HG02840 (cell line): Measurements from ENCODE around the gene CTTN.

ENCODE experiments used
- ATAC-seq: cut with Tn5 transposase; IDR thresholded peaks from one replicate; pipeline ENCODE4 v1.9.1; 2021; ENCODE audit warnings: mild to moderate bottlenecking, moderate library complexity, moderate number of reproducible peaks; ENCODE audit not compliant: unreplicated experiment, low FRiP score

Gene CTTN

GRCh38 chr11:70423523-70424505 lies 25.5 kb downstream of the CTTN start:
- no peak for ATAC-seq

- ATAC-seq = no peak
These were observed 26.5 kb downstream of the CTTN start for GRCh38 chr11:70424765-70425344.

DNA sequence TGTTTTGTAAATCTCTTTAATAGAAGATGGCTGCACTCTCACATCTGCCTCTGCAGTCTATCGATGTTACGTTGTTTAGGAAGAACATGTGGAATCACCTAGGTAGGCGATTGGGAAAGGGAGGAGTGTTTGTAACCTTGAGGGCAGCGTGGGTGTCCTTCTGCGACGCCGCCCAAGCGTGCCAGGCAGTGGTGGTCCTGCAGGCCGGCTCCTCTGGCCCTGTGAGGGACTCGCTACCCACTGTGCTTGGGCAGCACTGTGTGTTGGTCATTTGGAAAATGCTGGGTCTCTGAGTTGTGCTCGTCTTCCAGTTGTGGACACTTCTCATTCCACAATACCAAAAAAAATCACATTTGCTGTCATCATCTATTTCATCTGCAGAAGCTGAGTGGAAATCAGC lies 29.1 kb downstream of the CTTN start:
- no peak for ATAC-seq

DNA sequence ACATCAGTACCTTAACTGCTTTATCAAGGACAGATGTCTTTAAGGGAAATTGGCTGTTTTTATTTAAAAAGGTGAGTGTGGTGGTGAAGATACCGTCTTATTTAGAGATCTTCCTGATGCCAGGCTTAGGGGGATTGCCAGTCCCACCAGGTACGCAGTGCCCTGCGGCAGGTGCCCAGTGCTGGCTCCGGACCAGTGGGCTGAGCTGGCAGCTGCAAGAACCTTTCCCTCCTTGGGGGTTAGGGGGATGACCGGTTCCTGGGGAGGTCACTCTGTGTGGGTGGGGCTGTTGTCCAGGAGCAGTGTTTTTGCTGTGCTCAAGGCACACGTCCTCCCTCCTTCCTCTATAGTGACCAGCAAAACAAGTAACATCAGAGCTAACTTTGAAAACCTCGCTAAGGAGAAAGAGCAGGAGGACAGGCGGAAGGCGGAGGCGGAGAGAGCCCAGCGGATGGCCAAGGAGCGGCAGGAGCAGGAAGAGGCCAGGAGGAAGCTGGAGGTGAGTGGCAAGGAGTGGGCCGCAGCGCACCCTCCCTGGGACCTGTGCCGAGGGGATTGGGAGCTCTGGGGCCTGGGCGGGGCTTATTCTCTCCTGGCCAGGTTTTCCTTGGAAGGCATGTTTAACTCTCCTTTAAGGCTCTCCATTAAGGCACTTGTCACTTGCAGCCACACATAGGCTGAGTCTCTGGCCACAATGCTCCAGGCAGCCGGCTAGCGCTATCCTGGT lies 30.5 kb downstream of the CTTN start:
- no peak for ATAC-seq

- no peak for ATAC-seq
These were observed 31.0 kb downstream of the CTTN start for GRCh38 chr11:70429428-70429705.

DNA sequence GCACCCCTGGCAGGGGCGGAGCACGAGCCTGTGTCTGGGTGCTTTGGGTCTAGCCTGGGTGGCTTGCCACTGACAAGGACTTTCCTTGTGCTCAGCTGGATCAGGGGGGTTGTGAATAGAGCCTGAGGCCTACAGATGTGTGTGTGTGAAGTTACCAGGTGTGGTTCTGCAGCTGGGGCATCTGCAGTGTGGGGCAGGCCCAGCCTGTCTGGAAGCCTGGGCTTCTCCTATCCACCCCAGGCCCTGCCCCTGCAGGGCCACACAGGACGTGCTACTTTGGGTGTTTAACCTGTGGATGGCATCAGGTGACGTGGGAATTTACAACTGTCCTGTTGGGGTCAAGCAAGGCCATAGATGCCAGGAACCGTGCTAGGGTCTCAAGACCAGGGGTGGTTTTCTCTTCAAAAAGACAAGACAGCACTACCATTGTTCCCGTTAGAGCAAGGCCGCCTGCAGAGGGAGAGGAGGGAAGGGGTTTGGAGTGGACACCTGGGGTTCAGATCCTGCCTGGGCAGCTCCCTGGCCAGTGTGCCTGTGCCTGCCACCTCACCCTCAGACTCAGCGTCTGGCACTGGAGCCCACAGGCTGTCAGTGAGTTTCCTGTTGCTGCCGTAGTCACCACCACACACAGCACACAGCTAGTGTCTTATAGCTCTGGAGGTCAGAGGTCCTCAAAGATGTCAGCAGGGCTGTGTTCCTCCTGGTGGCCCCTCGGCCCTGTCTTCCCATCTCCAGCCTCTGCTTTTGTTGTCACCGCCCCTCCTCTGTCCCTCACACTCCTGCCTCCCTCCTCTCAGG lies 31.6 kb downstream of the CTTN start:
- ATAC-seq = no peak

DNA sequence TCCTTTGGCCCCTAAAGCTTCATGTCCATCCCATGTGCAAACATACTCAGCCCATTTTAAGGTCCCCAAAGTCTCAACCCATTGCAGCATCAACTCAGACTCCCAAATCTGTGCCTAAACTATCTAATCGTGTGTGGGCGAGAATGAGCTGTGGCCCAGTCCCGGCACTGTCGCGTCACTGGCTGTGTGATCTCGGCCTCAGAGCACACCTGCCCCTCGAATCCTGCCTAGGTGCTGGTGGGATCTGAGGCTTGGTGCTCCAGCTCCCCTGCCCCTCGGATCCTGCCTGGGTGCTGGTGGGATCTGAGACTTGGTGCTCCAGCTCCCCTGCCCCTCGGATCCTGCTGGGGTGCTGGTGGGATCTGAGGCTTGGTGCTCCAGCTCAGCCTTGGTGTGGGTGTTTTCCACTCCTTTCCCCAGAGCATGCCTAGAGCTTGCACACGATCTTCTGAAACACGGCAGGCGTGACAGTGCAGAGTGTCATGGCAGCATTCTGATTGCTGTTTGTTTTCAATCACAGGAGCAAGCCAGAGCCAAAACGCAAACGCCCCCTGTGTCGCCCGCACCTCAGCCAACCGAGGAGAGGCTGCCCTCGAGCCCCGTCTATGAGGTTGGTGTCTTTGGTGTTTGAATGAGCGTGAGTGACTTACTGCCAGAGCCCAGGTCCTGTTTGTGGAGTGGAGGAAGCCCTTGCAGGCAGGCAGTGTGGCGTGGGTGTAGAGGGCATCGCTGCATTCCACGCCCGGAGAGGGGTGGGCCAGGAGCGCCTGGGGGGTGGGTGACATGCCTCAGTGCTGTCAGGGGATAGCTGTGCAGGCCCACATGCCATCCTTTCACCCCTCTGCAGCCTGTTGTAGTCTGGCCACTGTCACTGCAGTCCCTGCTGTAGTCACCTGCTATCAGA lies 32.6 kb downstream of the CTTN start:
- no peak for ATAC-seq

DNA sequence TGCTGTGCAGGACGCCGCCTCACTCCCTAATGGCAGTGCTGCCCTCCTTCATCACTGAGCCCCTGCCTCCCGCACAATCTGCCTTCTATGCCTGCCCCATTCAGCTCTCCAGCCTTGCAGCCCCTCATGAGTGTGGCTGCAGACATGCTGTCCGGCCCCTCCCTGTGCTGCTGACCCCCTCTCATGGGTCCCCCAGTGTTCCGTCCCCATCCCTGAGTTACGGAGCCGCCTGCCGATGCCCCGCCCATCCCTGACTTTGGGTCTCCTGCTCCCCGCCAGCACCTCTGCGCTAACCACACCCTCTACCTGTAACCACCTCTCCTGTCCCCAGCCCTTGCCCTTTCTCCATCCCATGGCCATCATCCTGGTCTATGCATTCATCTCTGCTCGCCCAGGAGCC lies 33.3 kb downstream of the CTTN start:
- ATAC-seq = no peak

DNA sequence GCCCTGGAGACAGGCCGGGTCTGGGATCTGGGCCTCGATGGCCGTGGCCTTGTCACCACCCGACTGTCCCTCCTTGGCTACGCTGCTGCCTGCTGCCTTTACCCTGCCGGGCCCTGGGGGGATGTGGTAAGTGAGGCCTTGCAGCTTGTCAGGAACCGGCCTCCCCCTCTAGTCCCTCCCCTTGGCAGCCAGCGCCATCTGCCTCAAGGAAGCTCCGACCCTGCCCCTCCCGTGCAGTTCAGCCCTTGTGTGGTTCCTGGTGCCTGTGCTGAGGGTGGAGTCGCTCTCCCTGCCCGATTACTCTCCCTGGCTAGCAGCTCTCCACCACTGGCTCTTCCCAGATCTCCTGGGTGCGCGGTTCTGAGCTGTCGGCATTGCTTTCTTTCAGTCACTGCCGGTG lies 33.7 kb downstream of the CTTN start:
- ATAC-seq = no peak

DNA sequence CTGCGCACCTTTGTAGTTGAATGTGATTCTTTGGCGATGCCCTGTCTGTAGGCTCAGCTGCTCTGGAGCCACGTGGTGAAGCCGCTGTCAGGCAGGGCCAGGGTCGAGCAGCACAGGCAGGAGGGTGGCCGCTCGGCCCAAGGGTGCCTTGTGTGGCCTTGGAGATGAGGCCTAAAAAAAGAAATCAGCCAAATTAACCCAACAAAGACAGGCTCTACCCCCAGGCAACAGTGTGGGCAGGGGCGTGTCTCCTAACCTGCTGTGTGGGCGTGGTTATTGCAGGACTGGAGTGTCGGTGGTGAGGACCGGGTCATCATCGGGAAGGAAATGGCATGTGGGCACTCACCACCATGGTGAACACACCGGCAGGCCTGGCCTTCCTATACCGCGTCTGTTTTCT lies 34.3 kb downstream of the CTTN start:
- no peak for ATAC-seq

GRCh38 chr11:70433038-70433437 lies 34.7 kb downstream of the CTTN start:
- no peak for ATAC-seq

- ATAC-seq = no peak
These were observed 35.2 kb downstream of the CTTN start for GRCh38 chr11:70433526-70433925.

DNA sequence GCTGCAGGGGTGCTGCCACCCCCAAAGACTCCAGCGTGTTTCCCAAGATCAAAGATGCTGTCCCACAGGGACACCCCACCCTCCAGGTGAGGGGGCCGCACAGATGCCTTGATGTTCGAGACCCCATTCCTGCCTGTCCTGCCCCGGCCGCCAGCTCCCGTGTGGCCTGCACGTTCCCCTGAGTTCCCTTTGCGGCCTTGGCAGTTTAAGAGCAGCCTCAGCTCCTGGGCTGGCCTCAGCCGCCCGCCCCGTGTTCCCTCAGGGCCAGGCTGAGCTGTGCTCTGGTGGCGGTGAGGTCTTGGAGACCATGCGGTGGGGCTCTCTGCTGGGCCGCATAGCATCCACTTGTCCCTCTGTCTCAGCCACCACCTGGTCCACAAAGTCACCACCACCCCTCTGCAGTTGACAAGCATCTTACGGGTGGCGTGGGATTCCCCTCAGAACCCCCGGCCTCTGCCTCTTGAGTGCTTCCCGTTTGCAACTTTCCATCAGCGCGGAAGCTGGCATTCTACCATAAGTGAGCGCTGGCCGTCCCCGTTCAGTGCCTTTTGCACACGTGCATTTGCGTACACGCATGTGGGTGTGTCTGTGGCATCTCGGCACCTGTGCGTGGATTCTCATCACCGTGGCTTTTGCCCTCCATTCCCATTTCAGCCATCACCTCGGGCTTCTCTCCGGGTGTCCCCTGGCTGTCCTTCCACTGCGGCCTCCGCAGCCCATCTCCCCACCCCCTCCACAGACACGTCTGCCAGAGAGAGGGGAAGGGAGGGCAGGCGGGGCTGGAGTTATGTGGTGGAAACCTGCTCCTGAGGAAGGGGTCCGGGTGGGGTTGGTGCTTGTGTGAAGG lies 35.9 kb downstream of the CTTN start:
- ATAC-seq = no peak

DNA sequence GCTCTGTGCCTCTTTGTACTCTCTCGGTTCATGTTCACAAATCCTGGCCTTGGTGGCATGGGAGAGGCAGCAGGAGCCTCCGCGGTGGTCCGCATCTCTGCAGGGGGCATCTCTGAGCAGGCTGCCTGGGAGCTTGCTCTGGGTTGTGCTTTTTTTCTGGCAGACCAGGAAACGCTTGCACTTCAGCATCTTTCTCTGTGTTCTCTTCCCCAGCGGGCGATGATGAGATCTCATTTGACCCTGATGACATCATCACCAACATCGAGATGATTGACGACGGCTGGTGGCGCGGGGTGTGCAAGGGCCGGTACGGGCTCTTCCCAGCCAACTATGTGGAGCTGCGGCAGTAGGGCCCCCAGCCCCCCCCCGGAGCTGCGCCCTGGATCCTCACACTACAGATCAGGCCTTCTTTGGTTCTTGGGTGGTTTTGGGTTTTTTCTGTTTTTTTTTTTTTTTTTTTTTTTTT lies 36.5 kb downstream of the CTTN start:
- ATAC-seq = no peak

- ATAC-seq = no peak
These were observed 37.0 kb downstream of the CTTN start for GRCh38 chr11:70435361-70435760.

- ATAC-seq = no peak
These were observed 37.6 kb downstream of the CTTN start for GRCh38 chr11:70435765-70436500.

DNA sequence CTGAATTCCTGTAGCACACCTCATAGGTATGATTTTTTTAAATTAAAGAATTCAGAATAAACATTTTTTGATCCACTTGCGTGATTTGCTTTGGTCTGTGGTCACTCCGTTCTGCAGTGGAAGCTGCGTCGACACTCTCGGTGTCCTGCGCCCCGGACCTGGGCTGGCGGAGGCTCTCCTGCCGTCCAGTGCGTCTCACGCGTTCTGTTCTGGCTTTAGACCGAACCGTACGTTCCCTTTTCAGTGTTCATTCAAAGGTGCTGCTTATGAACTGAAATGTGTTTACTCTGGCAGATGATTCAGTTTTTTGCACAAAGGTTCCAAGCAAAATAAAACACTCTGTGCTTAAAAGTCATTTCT lies 38.2 kb downstream of the CTTN start:
- no peak for ATAC-seq

GRCh38 chr11:70437111-70437784 lies 38.9 kb downstream of the CTTN start:
- no peak for ATAC-seq
